Measurements from ENCODE around the gene ARMC3.
"Not testable (repeated sequence)": the region's sequence is repeated elsewhere in the genome, so short reads cannot be mapped to it uniquely, and the experiment has no call there.

GRCh38 chr10:23064813-23065114, 136.9 kb downstream of the ARMC3 start:
- not testable (repeated sequence) for TF ChIP-seq CTCF, POLR2AphosphoS5 (IDR thresholded peaks at IDR 0.05)

Data from suprapubic skin (tissue), 3 donors.